SK-N-SH (cell line): ENCODE results near the gene GHRH.

Experiments
- CHD2 ChIP-seq: fragments of 150-350 bp; IDR thresholded peaks from 2 replicates; pipeline ENCODE4 v1.6.1; 2018; ENCODE audit warnings: low read length; ENCODE audit not compliant: partially characterized antibody
- CTCF ChIP-seq: fragments of 200-600 bp; sonication (generic); IDR thresholded peaks from 2 replicates; pipeline ENCODE4 v1.6.1; 2017; ENCODE audit warnings: antibody characterized with exemption, mild to moderate bottlenecking, moderate library complexity
- EP300 ChIP-seq, 2 experiments: IDR thresholded peaks; 2 replicates each; pipeline versions ENCODE4 v1.4.0 to v1.6.1; 2012; ENCODE audit warnings: borderline replicate concordance in 1 of 2, low read depth in 1 of 2, low read length in 1 of 2
- FOXM1 ChIP-seq: IDR thresholded peaks from 2 replicates; pipeline ENCODE4 v1.4.0; 2012; ENCODE audit warnings: low read depth, mild to moderate bottlenecking
- JUND ChIP-seq: IDR thresholded peaks from 2 replicates; pipeline ENCODE4 v1.4.0; 2012
- MAX ChIP-seq: IDR thresholded peaks from 2 replicates; pipeline ENCODE4 v1.4.0; 2012; ENCODE audit warnings: low read depth
- MXI1 ChIP-seq: IDR thresholded peaks from 2 replicates; pipeline ENCODE4 v1.6.1; 2012; ENCODE audit warnings: mild to moderate bottlenecking, low read depth, low read length, improper control_type of control experiment
- PBX3 ChIP-seq: IDR thresholded peaks from 2 replicates; pipeline ENCODE4; 2012
- POLR2AphosphoS5 ChIP-seq: IDR thresholded peaks from 2 replicates; pipeline ENCODE4 v1.6.1; 2012; ENCODE audit warnings: low read depth, low read length
- RAD21 ChIP-seq: IDR thresholded peaks from 2 replicates; pipeline ENCODE4 v1.6.1; 2012; ENCODE audit warnings: mild to moderate bottlenecking, low read length
- RCOR1 ChIP-seq: fragments of 150-350 bp; IDR thresholded peaks from 2 replicates; pipeline ENCODE4 v1.6.1; 2017; ENCODE audit warnings: antibody characterized with exemption, low read length
- REST ChIP-seq: IDR thresholded peaks from 2 replicates; pipeline ENCODE4 v1.6.1; 2012; ENCODE audit warnings: mild to moderate bottlenecking, low read depth, low read length, moderate library complexity
- SMC3 ChIP-seq: IDR thresholded peaks from 2 replicates; pipeline ENCODE4 v1.6.1; 2012; ENCODE audit warnings: low read depth, low read length, improper control_type of control experiment
- TAF1 ChIP-seq: IDR thresholded peaks from 2 replicates; pipeline ENCODE4 v1.6.1; 2012; ENCODE audit warnings: low read depth, mild to moderate bottlenecking, low read length, moderate library complexity, borderline replicate concordance

- TF ChIP-seq CTCF (no peak), RAD21 (no peak), SMC3 (no peak), CHD2 (no peak), JUND (no peak), REST (no peak), MAX (no peak), PBX3 (no peak), EP300 (IDR thresholded peaks at IDR 0.05; ENCODE audit: borderline replicate concordance in 1 of 2, low read depth in 1 of 2, low read length in 1 of 2) (no peak), RCOR1 (no peak), FOXM1 (no peak), POLR2AphosphoS5 (no peak), MXI1 (no peak), TAF1 (no peak)
Observed at GRCh38 chr20:37288091-37288490, 26.5 kb upstream of the GHRH start.
